Mammary epithelial cell (primary cell): Measurements from ENCODE around the gene TSPAN18.

Experiments
- EZH2 ChIP-seq: IDR thresholded peaks from 2 replicates; pipeline ENCODE4 v1.6.1; 2012; ENCODE audit warnings: low read length, inconsistent platforms, borderline replicate concordance
- TF ChIP-seq, protein P1 (sequence below), 2 donors: IDR thresholded peaks in 1 of 2; conservative IDR thresholded peaks in 1 of 2; 2 replicates each; pipeline ENCODE4 v1.5.1; 2011 to 2012; ENCODE audit warnings: inconsistent platforms in 2 of 2, low read length in 2 of 2, mild to moderate bottlenecking in 2 of 2, control low read depth in 1 of 2, low read depth in 1 of 2; ENCODE audit not compliant: insufficient read depth in 1 of 2; ENCODE audit errors: extremely low read depth in 1 of 2

GRCh38 chr11:44899959-44900358 is 173.2 kb downstream of the TSPAN18 start:
- TF ChIP-seq, protein P1, sequence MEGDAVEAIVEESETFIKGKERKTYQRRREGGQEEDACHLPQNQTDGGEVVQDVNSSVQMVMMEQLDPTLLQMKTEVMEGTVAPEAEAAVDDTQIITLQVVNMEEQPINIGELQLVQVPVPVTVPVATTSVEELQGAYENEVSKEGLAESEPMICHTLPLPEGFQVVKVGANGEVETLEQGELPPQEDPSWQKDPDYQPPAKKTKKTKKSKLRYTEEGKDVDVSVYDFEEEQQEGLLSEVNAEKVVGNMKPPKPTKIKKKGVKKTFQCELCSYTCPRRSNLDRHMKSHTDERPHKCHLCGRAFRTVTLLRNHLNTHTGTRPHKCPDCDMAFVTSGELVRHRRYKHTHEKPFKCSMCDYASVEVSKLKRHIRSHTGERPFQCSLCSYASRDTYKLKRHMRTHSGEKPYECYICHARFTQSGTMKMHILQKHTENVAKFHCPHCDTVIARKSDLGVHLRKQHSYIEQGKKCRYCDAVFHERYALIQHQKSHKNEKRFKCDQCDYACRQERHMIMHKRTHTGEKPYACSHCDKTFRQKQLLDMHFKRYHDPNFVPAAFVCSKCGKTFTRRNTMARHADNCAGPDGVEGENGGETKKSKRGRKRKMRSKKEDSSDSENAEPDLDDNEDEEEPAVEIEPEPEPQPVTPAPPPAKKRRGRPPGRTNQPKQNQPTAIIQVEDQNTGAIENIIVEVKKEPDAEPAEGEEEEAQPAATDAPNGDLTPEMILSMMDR (conservative IDR thresholded peaks at IDR 0.05 in 1 of 2, IDR thresholded peaks at IDR 0.05 in 1 of 2; ENCODE audit: extremely low read depth in 1 of 2, insufficient read depth in 1 of 2, low read depth in 1 of 2, low read length in 2 of 2) = no peak
- TF ChIP-seq EZH2 = no peak
